Lower lobe of right lung (tissue), 2 donors: ENCODE measurements around the gene CDH23. TPM values are rescaled to one million over a fixed set of nuclear protein-coding genes. Genes with fewer than 3 reads are reported as not detected.
A peak's percentile ranks its signal among the peaks of the same experiment; 100 is the strongest.

Experiments
- ATAC-seq, 2 donors: fragments of 200-7000 bp; cut with Tn5 transposase; one replicate each; pipeline ENCODE4 v1.9.1; 2020 to 2022; ENCODE audit warnings: mild to moderate bottlenecking in 2 of 2, moderate library complexity in 2 of 2
- DNase-seq: peaks from one replicate; pipeline ENCODE4 v3.0.0-alpha.2; 2020
- H3K27ac ChIP-seq: fragments of 200-600 bp; one replicate; pipeline ENCODE4 v1.8.0; 2022
- H3K27me3 ChIP-seq: fragments of 200-600 bp; one replicate; pipeline ENCODE4 v1.8.0; 2022; ENCODE audit warnings: low read depth
- H3K36me3 ChIP-seq: fragments of 200-600 bp; one replicate; pipeline ENCODE4 v1.8.0; 2022; ENCODE audit warnings: mild to moderate bottlenecking
- H3K4me1 ChIP-seq: fragments of 200-600 bp; one replicate; pipeline ENCODE4 v1.8.0; 2022
- H3K4me3 ChIP-seq: fragments of 200-600 bp; one replicate; pipeline ENCODE4 v1.8.0; 2022; ENCODE audit warnings: mild to moderate bottlenecking
- H3K9me3 ChIP-seq: fragments of 200-600 bp; one replicate; pipeline ENCODE4 v1.8.0; 2022
- CTCF ChIP-seq: fragments of 200-600 bp; IDR thresholded peaks from one replicate; pipeline ENCODE4 v1.8.0; 2022; ENCODE audit warnings: antibody characterized with exemption, mild to moderate bottlenecking
- intact Hi-C: fragments of 100-400 bp; cut with DNase I; formaldehyde crosslinking; loops from one replicate; pipeline ENCODE4 v1.11.0; 2022
- total RNA-seq: library from RNA; stranded (reverse); fragmentation: NEBNext Ultra II Directional; extraction: Animal tissue kit (Norgen Biotek cat#: 25700); gene quantifications from one replicate; pipeline ENCODE4 v1.2.1, GENCODE V29; 2021
- donor health status: DM: no; HTN: yes; CAD: no; lungs with severe emphysema.

The CDH23 gene
- total RNA-seq, 1 donor from 2014 or later: 9.4 TPM

GRCh38 chr10:71832967-71833366 lies 436.2 kb downstream of the CDH23 start:
- Histone ChIP-seq H3K4me3 (no peak overlapping the region), H3K4me1 (peaks cover 56% of the 10 kb centered on the region), H3K27me3 (no peaks in the 10 kb centered on the region), H3K27ac (no peak overlapping the region), H3K36me3 (peaks cover 76% of the 10 kb centered on the region), H3K9me3 (no peaks in the 10 kb centered on the region)
- intact Hi-C loops: no loop called here
- no peak for TF ChIP-seq CTCF
- no peak for DNase-seq
- no peak for ATAC-seq

DNA sequence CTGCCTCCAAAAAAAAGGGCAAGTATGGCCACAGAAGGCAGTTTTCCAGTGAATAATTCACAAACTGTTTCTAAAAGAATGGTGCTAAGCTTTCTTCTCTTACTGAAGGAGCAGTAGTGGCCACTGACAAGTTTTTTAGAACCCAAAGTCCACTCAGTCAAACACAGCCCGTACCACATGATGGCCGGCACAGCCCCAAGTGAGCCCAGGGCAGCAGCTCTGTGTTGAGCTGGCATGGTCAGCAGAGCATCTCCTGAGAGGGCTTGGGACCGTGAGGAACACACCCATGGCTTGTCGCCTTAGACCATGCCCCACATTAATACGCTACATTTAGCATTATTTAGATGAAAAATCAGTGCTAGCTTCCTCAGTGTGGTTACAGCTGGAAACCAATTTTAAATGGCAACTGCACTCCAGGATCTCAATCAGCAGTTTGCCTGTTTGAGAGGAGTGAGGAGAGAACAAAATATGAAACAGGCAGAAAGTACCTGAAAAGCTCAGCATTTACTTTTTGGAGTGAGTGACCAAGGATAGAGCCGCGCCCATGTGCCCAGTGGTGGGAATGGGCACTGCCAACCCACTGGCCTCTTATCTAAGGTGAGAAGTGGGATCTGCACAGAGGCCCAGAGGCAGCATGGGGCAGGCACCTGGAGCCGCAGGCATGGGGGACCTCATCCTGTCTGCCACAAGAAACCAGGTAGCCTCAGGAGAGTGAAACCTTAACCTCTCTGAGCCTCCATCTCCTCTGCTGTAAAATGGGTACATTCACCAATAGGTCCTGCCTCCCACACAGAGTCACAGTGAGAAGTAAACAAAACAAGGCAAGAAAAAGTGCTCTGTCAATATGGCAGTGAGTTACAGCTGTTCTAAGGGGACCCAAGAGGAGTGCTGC lies 437.0 kb downstream of the CDH23 start:
- H3K27ac ChIP-seq: no peak overlapping the region
- H3K4me3 ChIP-seq: no peak overlapping the region
- ATAC-seq (no peak), DNase-seq (no peak)
- intact Hi-C loops: no loop called here
- TF ChIP-seq CTCF: no peak
- no peaks in the 10 kb centered on the region for H3K27me3 ChIP-seq
- H3K4me1 ChIP-seq: peaks cover 64% of the 10 kb centered on the region
- no peaks in the 10 kb centered on the region for H3K9me3 ChIP-seq
- H3K36me3 ChIP-seq: peaks cover 74% of the 10 kb centered on the region

GRCh38 chr10:71834343-71834674 lies 437.6 kb downstream of the CDH23 start:
- intact Hi-C loops: no loop called here
- H3K27me3 ChIP-seq: no peaks in the 10 kb centered on the region
- H3K4me1 ChIP-seq: peaks cover 70% of the 10 kb centered on the region
- no peak for TF ChIP-seq CTCF
- peaks cover 68% of the 10 kb centered on the region for H3K36me3 ChIP-seq
- no peak overlapping the region for H3K27ac ChIP-seq
- H3K9me3 ChIP-seq: no peaks in the 10 kb centered on the region
- DNase-seq: no peak
- H3K4me3 ChIP-seq: no peak overlapping the region
- ATAC-seq: no peak

DNA sequence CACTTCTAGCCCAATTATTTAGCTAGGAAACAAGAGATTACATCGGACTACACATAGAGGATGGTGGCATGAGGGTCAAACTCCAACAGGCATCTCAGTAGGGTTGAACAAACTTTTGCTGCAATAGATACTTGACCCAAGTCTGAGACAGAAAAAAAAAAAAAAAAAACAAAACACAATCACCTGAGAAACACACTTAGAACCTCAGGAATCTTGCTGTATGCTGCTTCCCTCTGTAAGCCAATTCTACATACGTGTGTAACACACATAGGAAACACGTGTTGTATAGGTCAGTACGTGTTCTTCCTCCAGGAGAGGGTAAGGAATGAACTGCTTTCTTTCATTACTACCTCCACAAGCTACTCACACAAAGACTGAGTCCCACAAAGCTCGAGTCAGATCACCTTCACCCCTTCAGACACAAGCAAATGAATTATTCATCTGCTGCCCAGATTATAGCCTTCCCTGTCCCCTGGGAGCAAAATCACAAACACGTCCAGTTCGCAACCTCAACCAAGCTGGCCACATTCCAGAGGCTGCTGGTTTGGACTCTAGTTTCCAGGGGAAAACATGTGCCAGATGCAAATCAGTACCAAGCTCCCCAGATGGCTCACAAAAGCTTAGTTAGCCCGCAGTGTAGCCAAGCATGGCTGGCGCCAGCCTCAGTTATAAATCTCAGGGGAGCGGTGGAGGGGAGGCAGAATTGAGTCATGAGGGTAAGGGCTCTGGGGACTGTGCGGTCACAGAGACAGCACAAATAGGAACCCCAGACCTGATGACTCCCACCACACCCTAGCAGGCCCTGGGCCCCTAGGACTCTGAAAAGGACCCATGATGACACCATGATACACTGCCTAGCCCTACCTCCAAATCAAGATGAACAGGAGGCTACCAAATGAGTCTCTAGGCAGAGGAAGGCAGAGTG lies 439.2 kb downstream of the CDH23 start:
- no peaks in the 10 kb centered on the region for H3K9me3 ChIP-seq
- no peak overlapping the region for H3K4me3 ChIP-seq
- ATAC-seq (peak; percentile 9 to 37), DNase-seq (no peak)
- H3K27ac ChIP-seq: peak overlapping the region; percentile 60
- no peak for TF ChIP-seq CTCF
- intact Hi-C loops: no loop called here
- H3K27me3 ChIP-seq: no peaks in the 10 kb centered on the region
- H3K4me1 ChIP-seq: peaks cover 85% of the 10 kb centered on the region
- H3K36me3 ChIP-seq: peaks cover 52% of the 10 kb centered on the region

DNA sequence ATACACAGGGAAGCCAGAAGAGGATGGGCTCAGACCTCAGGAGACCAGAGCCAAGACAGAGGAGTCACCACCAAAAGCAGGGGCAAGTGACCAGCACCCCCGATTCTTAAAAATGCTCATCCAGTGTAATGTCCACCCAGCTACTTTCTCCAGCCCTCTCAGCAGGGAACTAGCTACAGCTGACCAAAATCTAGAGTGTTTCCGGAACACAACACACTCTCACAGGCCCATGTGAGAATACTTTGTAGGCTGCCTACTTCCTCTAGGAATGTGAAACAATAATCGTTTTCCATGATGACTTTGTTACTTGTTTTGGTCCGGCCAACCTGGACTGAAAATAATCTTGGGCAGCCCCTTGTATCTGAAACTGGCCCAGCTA lies 439.9 kb downstream of the CDH23 start:
- H3K27me3 ChIP-seq: no peaks in the 10 kb centered on the region
- peak in 1 of 2 donors; percentile 25 for ATAC-seq
- peaks cover 92% of the 10 kb centered on the region for H3K4me1 ChIP-seq
- peaks cover 45% of the 10 kb centered on the region for H3K36me3 ChIP-seq
- TF ChIP-seq CTCF: no peak
- no peaks in the 10 kb centered on the region for H3K9me3 ChIP-seq
- intact Hi-C loops: no loop called here
- peak overlapping the region; percentile 60 for H3K27ac ChIP-seq
- no peak for DNase-seq
- no peak overlapping the region for H3K4me3 ChIP-seq
